ENCODE data around the gene NPSR1. TPM values are rescaled to one million over a fixed set of nuclear protein-coding genes. Genes with fewer than 3 reads are reported as not detected.

The NPSR1 gene
- total RNA-seq, 1 donor, result not detected

DNA sequence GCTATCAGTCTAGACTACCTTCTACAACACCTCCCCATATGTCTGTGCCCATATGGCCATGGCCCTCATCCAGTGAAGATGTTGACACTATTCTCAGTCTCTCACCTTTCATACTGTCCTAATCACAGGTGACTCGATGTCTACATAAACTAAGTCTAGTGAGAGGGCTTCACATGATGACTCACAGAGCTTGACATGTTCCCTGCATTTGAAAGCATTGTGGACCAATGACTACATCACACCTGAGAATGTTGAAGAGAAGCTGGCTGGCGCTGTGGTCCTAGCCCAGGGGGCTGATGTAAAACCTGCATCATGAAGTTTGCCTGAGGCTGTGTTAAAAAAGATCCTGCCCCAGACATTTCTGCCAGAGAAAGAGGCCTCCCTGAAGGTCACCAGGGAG, 167.2 kb downstream of the NPSR1 start:
- H3K4me3 ChIP-seq (ENCODE audit: low read depth, low read length), result no peak overlapping the region
- DNase-seq (ENCODE audit: low read depth), result no peak
- TF ChIP-seq, protein P1, sequence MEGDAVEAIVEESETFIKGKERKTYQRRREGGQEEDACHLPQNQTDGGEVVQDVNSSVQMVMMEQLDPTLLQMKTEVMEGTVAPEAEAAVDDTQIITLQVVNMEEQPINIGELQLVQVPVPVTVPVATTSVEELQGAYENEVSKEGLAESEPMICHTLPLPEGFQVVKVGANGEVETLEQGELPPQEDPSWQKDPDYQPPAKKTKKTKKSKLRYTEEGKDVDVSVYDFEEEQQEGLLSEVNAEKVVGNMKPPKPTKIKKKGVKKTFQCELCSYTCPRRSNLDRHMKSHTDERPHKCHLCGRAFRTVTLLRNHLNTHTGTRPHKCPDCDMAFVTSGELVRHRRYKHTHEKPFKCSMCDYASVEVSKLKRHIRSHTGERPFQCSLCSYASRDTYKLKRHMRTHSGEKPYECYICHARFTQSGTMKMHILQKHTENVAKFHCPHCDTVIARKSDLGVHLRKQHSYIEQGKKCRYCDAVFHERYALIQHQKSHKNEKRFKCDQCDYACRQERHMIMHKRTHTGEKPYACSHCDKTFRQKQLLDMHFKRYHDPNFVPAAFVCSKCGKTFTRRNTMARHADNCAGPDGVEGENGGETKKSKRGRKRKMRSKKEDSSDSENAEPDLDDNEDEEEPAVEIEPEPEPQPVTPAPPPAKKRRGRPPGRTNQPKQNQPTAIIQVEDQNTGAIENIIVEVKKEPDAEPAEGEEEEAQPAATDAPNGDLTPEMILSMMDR (IDR thresholded peaks at IDR 0.05; ENCODE audit: insufficient read depth, low read depth, low read length), result no peak

DNA sequence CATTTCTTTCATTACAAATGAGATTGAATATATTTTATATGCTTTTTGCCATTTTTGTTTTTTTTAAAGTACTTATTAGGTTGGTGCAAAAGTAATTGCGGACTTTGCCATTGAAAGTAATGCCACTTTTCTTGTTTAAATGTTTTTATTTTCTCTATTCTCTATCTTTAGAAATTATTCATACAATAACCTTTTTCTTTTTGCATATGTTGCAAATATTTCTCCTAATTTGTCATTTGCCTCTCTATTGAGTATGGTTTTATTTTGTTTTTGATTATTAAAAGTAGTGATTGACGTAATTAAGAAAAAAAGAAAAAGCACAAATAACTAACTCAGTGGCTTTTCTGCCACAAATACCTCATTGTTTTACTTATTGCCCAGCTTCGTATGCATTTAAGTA, 172.4 kb downstream of the NPSR1 start:
- TF ChIP-seq, protein P1 (IDR thresholded peaks at IDR 0.05; ENCODE audit: insufficient read depth, low read depth, low read length), result no peak
- no peak for DNase-seq (ENCODE audit: low read depth)

GRCh38 chr7:34831436-34831835, 173.4 kb downstream of the NPSR1 start:
- TF ChIP-seq, protein P1 (IDR thresholded peaks at IDR 0.05; ENCODE audit: insufficient read depth, low read depth, low read length), result no peak
- no peak for DNase-seq (ENCODE audit: low read depth)
- H3K4me3 ChIP-seq (ENCODE audit: low read depth, low read length), result no peak overlapping the region

More for the DNA sequence above, 172.4 kb downstream of the NPSR1 start:
- H3K4me3 ChIP-seq (ENCODE audit: low read depth, low read length), result no peak overlapping the region

DNA sequence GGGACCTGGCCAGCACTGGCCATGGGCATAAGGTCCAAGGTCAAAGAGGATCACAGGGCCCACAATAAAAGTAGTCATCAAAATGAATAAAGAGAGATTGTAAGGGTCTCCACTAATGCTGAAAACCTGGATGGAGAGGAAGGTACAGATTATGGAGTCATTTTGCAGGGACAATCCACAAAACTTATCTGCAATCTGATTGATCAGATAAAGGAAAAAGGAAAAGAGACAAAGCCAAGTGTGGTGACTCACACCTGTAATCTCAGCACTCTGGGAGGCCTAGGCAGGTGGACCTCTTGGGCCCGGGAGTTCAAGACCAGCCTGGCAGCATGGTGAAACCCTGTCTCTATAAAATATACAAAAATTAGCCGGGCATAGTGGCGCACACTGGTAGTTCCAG, 174.0 kb downstream of the NPSR1 start:
- TF ChIP-seq, protein P1 (IDR thresholded peaks at IDR 0.05; ENCODE audit: insufficient read depth, low read depth, low read length), result no peak
- DNase-seq (ENCODE audit: low read depth), result no peak
- no peak overlapping the region for H3K4me3 ChIP-seq (ENCODE audit: low read depth, low read length)

GRCh38 chr7:34835901-34836600, 178.0 kb downstream of the NPSR1 start:
- H3K4me3 ChIP-seq (ENCODE audit: low read depth, low read length), result no peak overlapping the region
- DNase-seq (ENCODE audit: low read depth), result no peak
- TF ChIP-seq, protein P1 (IDR thresholded peaks at IDR 0.05; ENCODE audit: insufficient read depth, low read depth, low read length), result no peak

- no peak overlapping the region for H3K4me3 ChIP-seq (ENCODE audit: low read depth, low read length)
- no peak for DNase-seq (ENCODE audit: low read depth)
- TF ChIP-seq, protein P1 (IDR thresholded peaks at IDR 0.05; ENCODE audit: insufficient read depth, low read depth, low read length), result no peak
These were observed 179.3 kb downstream of the NPSR1 start for GRCh38 chr7:34837316-34837715.

GRCh38 chr7:34837801-34838201, 179.8 kb downstream of the NPSR1 start:
- no peak overlapping the region for H3K4me3 ChIP-seq (ENCODE audit: low read depth, low read length)
- TF ChIP-seq, protein P1 (IDR thresholded peaks at IDR 0.05; ENCODE audit: insufficient read depth, low read depth, low read length), result no peak
- DNase-seq (ENCODE audit: low read depth), result no peak
